HG03175 (cell line): ENCODE measurements around the gene SLC25A2.
"Not testable (repeated sequence)": the region's sequence is repeated elsewhere in the genome, so short reads cannot be mapped to it uniquely, and the experiment has no call there.

Experiments used
- ATAC-seq: cut with Tn5 transposase; IDR thresholded peaks from one replicate; pipeline ENCODE4 v1.9.1; 2021; ENCODE audit warnings: mild to moderate bottlenecking, moderate library complexity; ENCODE audit not compliant: unreplicated experiment

SLC25A2 gene

GRCh38 chr5:141316963-141317362, 13.1 kb upstream of the SLC25A2 start:
- not testable (repeated sequence) for ATAC-seq

DNA sequence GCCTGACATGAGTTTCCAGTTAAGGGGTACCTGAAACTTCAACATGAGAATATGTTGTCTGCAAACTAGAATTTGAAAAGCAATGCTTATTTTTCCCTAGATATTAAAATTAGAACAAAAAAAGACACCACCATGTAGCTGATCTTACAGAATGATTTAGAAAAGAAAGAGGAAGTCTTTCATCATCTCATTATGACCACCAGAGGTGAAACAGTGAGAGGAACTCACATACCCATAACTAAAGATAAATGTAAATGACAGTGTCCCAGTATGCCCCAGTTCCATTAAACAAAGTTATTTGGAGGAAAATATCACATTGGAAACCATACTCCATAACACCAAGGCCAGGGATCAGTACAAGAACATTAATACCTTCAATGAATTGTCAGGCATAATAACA, 9.9 kb upstream of the SLC25A2 start:
- ATAC-seq, result no peak

DNA sequence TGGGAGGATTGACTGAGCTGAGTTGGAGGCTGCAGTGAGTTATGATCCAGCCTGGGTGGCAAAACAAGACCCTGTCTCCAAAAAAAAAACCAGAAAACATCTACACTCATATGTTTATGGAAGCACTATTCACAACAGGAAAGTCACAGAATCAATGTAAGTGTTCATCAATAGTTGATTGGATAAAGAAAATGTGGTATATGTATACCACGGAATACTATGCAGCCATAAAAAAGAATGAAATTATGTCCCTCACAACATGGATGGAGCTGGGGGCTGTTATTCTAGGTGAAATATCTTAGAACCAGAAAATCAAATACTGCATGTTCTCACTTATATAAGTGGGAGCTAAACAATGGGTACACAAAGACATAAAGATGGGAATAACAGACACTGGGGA, 2.8 kb upstream of the SLC25A2 start:
- ATAC-seq, result no peak

DNA sequence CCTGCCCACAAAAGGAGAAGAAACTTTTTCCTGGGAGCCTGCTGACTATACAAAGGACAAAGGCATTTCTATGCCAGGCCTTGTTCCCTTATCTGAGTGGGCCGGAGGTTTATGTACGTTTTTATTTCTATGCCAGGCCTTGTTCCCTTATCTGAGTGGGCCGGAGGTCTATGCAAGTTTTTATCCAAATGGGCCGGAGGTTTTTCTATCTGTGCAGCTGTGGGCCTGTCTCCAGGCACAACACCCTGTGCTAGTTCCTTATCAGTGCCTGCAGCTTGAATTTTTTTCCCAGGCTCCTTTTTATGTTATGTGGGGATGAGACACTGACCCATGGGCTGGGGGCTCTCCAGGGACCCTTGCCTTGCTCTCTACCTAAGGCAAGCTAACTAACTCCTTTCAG, 5.5 kb downstream of the SLC25A2 start:
- ATAC-seq, result no peak

GRCh38 chr5:141272906-141273305, 30.9 kb downstream of the SLC25A2 start:
- ATAC-seq, result no peak

- ATAC-seq, result no peak
Measured at GRCh38 chr5:141269195-141269594, 34.7 kb downstream of the SLC25A2 start.

DNA sequence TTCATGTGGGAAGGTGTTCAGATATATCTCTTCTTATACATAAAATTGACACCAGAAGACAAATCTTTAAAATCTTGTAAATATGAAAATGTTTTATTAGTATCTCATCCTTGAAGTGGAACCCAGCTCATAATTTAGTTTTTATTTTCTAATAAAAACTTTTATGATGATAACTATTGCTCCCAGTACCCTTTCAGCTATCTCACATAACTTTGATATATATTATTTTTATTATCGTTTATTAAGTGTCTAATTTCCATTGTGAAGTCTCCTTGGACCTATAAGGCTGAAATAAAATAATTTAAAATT, 42.7 kb downstream of the SLC25A2 start:
- ATAC-seq, result no peak

DNA sequence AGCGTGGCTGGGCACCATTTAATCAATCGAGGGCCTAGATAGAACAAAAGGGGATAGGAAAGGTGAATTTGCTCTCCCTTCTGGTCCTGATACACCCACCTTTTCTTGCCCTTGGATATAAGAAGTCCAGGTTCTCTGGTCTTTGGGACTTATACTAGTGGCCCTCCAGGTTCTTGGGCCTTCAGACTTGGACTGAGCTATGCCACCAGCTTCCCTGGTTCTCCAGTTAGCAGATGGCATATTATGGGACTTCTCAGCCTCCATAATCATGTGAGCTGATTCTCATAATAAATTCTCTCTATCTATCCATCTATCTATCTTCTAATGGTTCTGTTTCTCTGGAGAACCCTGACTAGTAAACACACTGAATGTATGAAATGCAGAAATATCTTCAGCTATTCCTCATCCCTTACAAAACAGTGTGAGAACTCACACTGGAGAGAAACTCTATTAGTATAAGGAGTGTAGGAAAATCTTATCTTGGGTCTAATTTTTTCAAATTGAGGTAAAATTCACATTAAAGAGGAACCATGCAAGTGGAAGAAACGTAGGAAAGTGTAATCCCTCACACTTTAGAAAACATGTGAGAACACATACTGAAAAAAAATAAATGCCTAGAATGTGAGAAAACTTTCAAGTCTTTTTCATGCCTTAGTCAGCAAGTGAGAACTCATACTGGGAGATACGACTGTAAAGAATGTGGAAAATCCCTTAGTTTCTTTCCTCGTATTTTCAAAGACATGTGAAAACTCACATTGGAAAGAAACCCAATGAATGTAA, 43.2 kb downstream of the SLC25A2 start:
- no peak for ATAC-seq

DNA sequence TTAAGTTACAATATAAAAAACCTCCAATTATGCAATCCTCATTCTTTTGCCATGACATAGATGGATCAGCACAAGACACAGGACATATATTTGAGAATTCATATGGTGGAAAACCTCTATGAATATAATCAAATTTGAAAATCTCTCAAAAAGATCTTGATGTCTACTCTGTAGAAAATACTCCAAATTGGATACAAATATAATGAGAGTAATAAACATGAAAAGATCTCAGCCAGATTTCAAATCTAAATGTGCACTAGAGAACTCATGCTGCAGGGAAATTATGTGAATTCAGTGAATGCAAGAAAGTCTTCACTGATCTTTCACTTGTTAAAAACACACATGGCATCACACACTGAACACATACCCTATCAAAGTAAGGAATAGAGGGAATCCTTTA, 44.9 kb downstream of the SLC25A2 start:
- ATAC-seq, result no peak

GRCh38 chr5:141258464-141258863, 45.4 kb downstream of the SLC25A2 start:
- ATAC-seq, result no peak
